C4-2B (cell line): ENCODE results near the gene CARMIL1.

ENCODE experiments used
- H3K27ac ChIP-seq: fragments of 450-650 bp; 2 replicates; pipeline ENCODE4 v1.5.1; 2017
- CTCF ChIP-seq: fragments of 450-650 bp; conservative IDR thresholded peaks from 2 replicates; pipeline ENCODE4 v1.5.1; 2017; ENCODE audit warnings: mild to moderate bottlenecking
- ZFX ChIP-seq: fragments of 450-650 bp; IDR thresholded peaks from 2 replicates; pipeline ENCODE4 v1.6.1; 2017

The CARMIL1 gene

GRCh38 chr6:25564943-25565342, 285.8 kb downstream of the CARMIL1 start:
- H3K27ac ChIP-seq, result no peak overlapping the region
- TF ChIP-seq CTCF (no peak), ZFX (no peak)

GRCh38 chr6:25570578-25570977, 291.4 kb downstream of the CARMIL1 start:
- H3K27ac ChIP-seq, result no peak overlapping the region
- TF ChIP-seq CTCF (no peak), ZFX (no peak)

- no peak for TF ChIP-seq ZFX
- no peak for TF ChIP-seq CTCF
- no peak overlapping the region for H3K27ac ChIP-seq
Observed at GRCh38 chr6:25576919-25577318, 297.7 kb downstream of the CARMIL1 start.

GRCh38 chr6:25578538-25578937, 299.4 kb downstream of the CARMIL1 start:
- TF ChIP-seq ZFX (no peak), CTCF (no peak)

GRCh38 chr6:25579391-25579883, 300.3 kb downstream of the CARMIL1 start:
- no peak overlapping the region for H3K27ac ChIP-seq
- TF ChIP-seq CTCF, result no peak
- TF ChIP-seq ZFX, result no peak

More at GRCh38 chr6:25578538-25578937, 299.4 kb downstream of the CARMIL1 start:
- no peak overlapping the region for H3K27ac ChIP-seq

GRCh38 chr6:25579902-25580495, 300.8 kb downstream of the CARMIL1 start:
- TF ChIP-seq CTCF, result no peak
- no peak overlapping the region for H3K27ac ChIP-seq

- H3K27ac ChIP-seq, result no peak overlapping the region
Observed at GRCh38 chr6:25582101-25582500, 302.9 kb downstream of the CARMIL1 start.

GRCh38 chr6:25583099-25583498, 303.9 kb downstream of the CARMIL1 start:
- H3K27ac ChIP-seq, result no peak overlapping the region
- TF ChIP-seq CTCF, result no peak
- no peak for TF ChIP-seq ZFX

More at GRCh38 chr6:25582101-25582500, 302.9 kb downstream of the CARMIL1 start:
- no peak for TF ChIP-seq ZFX
